Stimulated activated CD8-positive, alpha-beta memory T cell treated with anti-CD3 and anti-CD28 coated beads, Interleukin-15, amount 100 ng/mL, for 24 hours (primary cell): ENCODE measurements around the gene NUCB1.
"Not testable (repeated sequence)": the region's sequence is repeated elsewhere in the genome, so short reads cannot be mapped to it uniquely, and the experiment has no call there.

Experiments used
- DNase-seq: peaks from one replicate; pipeline ENCODE4 v3.0.0-alpha.2; 2020; ENCODE audit warnings: low read depth

NUCB1 gene

GRCh38 chr19:48906324-48906723 is 6.2 kb downstream of the NUCB1 start:
- no peak for DNase-seq

- no peak for DNase-seq
Observed at GRCh38 chr19:48907671-48908070, 7.6 kb downstream of the NUCB1 start.

- DNase-seq: not testable (repeated sequence)
Observed at GRCh38 chr19:48909424-48910077, 9.4 kb downstream of the NUCB1 start.

GRCh38 chr19:48910803-48911202 is 10.7 kb downstream of the NUCB1 start:
- no peak for DNase-seq

GRCh38 chr19:48913114-48913889 is 13.2 kb downstream of the NUCB1 start:
- no peak for DNase-seq

- DNase-seq: no peak
Observed at GRCh38 chr19:48914181-48914580, 14.1 kb downstream of the NUCB1 start.

GRCh38 chr19:48915757-48916156 is 15.6 kb downstream of the NUCB1 start:
- DNase-seq: no peak

GRCh38 chr19:48918071-48918470 is 18.0 kb downstream of the NUCB1 start:
- no peak for DNase-seq

GRCh38 chr19:48918801-48919247 is 18.7 kb downstream of the NUCB1 start:
- DNase-seq: no peak

GRCh38 chr19:48919271-48919670 is 19.2 kb downstream of the NUCB1 start:
- DNase-seq: not testable (repeated sequence)

- no peak for DNase-seq
Observed at GRCh38 chr19:48920949-48921348, 20.8 kb downstream of the NUCB1 start.

- no peak for DNase-seq
Observed at GRCh38 chr19:48921721-48922500, 21.8 kb downstream of the NUCB1 start.

GRCh38 chr19:48922548-48923490 is 22.7 kb downstream of the NUCB1 start:
- DNase-seq: no peak

GRCh38 chr19:48925240-48925843 is 25.2 kb downstream of the NUCB1 start:
- DNase-seq: no peak

- DNase-seq: not testable (repeated sequence)
Observed at GRCh38 chr19:48925890-48926289, 25.8 kb downstream of the NUCB1 start.

GRCh38 chr19:48926909-48927308 is 26.8 kb downstream of the NUCB1 start:
- no peak for DNase-seq

GRCh38 chr19:48927692-48928091 is 27.6 kb downstream of the NUCB1 start:
- DNase-seq: not testable (repeated sequence)

- DNase-seq: no peak
Observed at GRCh38 chr19:48928164-48929025, 28.3 kb downstream of the NUCB1 start.

- peak; percentile 37 for DNase-seq
Observed at GRCh38 chr19:48933382-48933932, 33.3 kb downstream of the NUCB1 start, which contains the start of gene DHDH. DHDH (plus strand) TSS chr19:48933699; CDS start chr19:48933722, 23 bp downstream.

GRCh38 chr19:48934837-48935236 is 34.7 kb downstream of the NUCB1 start:
- DNase-seq: no peak
